ENCODE data around the gene OR56A3.

GRCh38 chr11:5966958-5967357, 24.9 kb downstream of the OR56A3 start:
- TF ChIP-seq CTCF (IDR thresholded peaks at IDR 0.05) (no peak), REST (IDR thresholded peaks at IDR 0.05; ENCODE audit: insufficient read depth in 1 of 2, low read depth in 2 of 2, low read length in 1 of 2) (no peak), POLR2AphosphoS5 (IDR thresholded peaks at IDR 0.05; ENCODE audit: low read depth, low read length) (no peak)

Measured in Panc1 (cell line).